Measurements from ENCODE around the gene CENPB. TPM values are rescaled to one million over a fixed set of nuclear protein-coding genes. Genes with fewer than 3 reads are reported as not detected.

Gene CENPB
- total and polyA plus RNA-seq, 10 of the 15 experiments (the other 5 are each of a cell fraction or from before 2014, with no cell fraction given), result 0.16 to 71.2 (median 14.0) TPM

GRCh38 chr20:3739926-3740451, 46.6 kb downstream of the CENPB start:
- no peaks in the 10 kb centered on the region for H3K4me1 ChIP-seq (ENCODE audit: control insufficient read depth, insufficient read depth, low read length)
- H2AFZ ChIP-seq (ENCODE audit: control insufficient read depth, low read depth, low read length), result no peak overlapping the region
- H3K4me3 ChIP-seq, result no peak overlapping the region
- no peaks in the 10 kb centered on the region for H3K36me3 ChIP-seq (ENCODE audit: control insufficient read depth in 2 of 2, insufficient read depth in 2 of 2, low read length in 1 of 2)
- 27% methylated on average over 7 of the region's 7 CpGs for WGBS (ENCODE audit: insufficient coverage, insufficient replicate concordance, low lambda C conversion rate, missing lambda C conversion rate)
- DNase-seq (ENCODE audit: low read depth, low spot score), result no peak
- BruUV-seq (replicated peaks), result no TSS peak
- H3K27me3 ChIP-seq (replicated peaks in 1 of 2; ENCODE audit: control insufficient read depth in 2 of 2, insufficient read depth in 2 of 2, low read length in 1 of 2), result no peaks in the 10 kb centered on the region
- RAD21 ChIA-PET (ENCODE audit: unreplicated experiment), result no interaction called here
- no peaks in the 10 kb centered on the region for H3K79me2 ChIP-seq (ENCODE audit: control insufficient read depth, insufficient read depth, low read length)
- POLR2A ChIA-PET, result no interaction called here
- intact Hi-C loops (cut with micrococcal nuclease; ENCODE audit: unreplicated experiment) (no loop called here), in situ Hi-C loops (cut with MboI) (no loop called here)
- no peaks in the 10 kb centered on the region for H3K9me3 ChIP-seq (replicated peaks; ENCODE audit: control insufficient read depth, insufficient read depth, low read length)
- H3K4me2 ChIP-seq (ENCODE audit: control insufficient read depth, insufficient read depth), result no peak overlapping the region
- ATAC-seq, result no peak
- CTCF ChIA-PET, result interaction anchor here (0.8 kb wide), 1 partner anchor 23 kb away, joined by 4 read pairs; no protein-coding TSS in a partner anchor
- H3K9ac ChIP-seq (ENCODE audit: control insufficient read depth, insufficient read depth, low read length), result no peak overlapping the region
- SMC1A ChIA-PET (ENCODE audit: uncharacterized antibody, unreplicated experiment), result interaction anchor here (0.9 kb wide), 1 partner anchor 100 kb away, joined by 3 read pairs; no protein-coding TSS in a partner anchor
- H4K20me1 ChIP-seq (ENCODE audit: control insufficient read depth, insufficient read depth), result no peaks in the 10 kb centered on the region
- FAIRE-seq, result no peak
- H3K27ac ChIP-seq (ENCODE audit: control insufficient read depth, insufficient read depth), result no peak overlapping the region
- no peak for TF ChIP-seq SKIL (IDR thresholded peaks at IDR 0.05; ENCODE audit: low read depth, poor library complexity, severe bottlenecking)
- TF ChIP-seq JUNB (IDR thresholded peaks at IDR 0.05), result no peak
- no peak for TF ChIP-seq SMARCA5 (IDR thresholded peaks at IDR 0.05)
- no peak for TF ChIP-seq POLR2A (IDR thresholded peaks at IDR 0.05; ENCODE audit: low read depth, low read length)
- no peak for TF ChIP-seq NFIC (IDR thresholded peaks at IDR 0.05; ENCODE audit: low read depth, low read length)
- TF ChIP-seq STAT1 (conservative IDR thresholded peaks at IDR 0.05), result no peak
- TF ChIP-seq IRF5 (IDR thresholded peaks at IDR 0.05; ENCODE audit: borderline replicate concordance), result no peak
- no peak for TF ChIP-seq ATF3 (IDR thresholded peaks at IDR 0.05; ENCODE audit: borderline replicate concordance, extremely low read depth, low read depth, low read length)
- no peak for TF ChIP-seq SUPT20H (IDR thresholded peaks at IDR 0.05; ENCODE audit: borderline replicate concordance, control insufficient read depth, low read depth, low read length)
- no peak for TF ChIP-seq NKRF (conservative IDR thresholded peaks at IDR 0.05)
- no peak for TF ChIP-seq RUNX3 (IDR thresholded peaks at IDR 0.05; ENCODE audit: low read length)
- TF ChIP-seq GATAD2B (conservative IDR thresholded peaks at IDR 0.05; ENCODE audit: low read depth), result no peak
- no peak for TF ChIP-seq CTCF (IDR thresholded peaks at IDR 0.05 in 2 of 3, conservative IDR thresholded peaks at IDR 0.05 in 1 of 3; ENCODE audit: control insufficient read depth in 2 of 3, extremely low read depth in 1 of 3, insufficient read depth in 1 of 3, low read depth in 3 of 3, low read length in 3 of 3)
- no peak for TF ChIP-seq CEBPB (IDR thresholded peaks at IDR 0.05; ENCODE audit: borderline replicate concordance in 1 of 2, low read depth in 2 of 2, low read length in 2 of 2)
- no peak for TF ChIP-seq ZNF274 (IDR thresholded peaks at IDR 0.05; ENCODE audit: insufficient read depth, insufficient read length)
